ENCODE results near the gene SMO.

The SMO gene

GRCh38 chr7:129188372-129188891 is at the start of gene SMO:
Gene SMO (plus strand): TSS chr7:129188633. CDS start chr7:129189152, 519 bp downstream.
- no peak for DNase-seq

- no peak for DNase-seq
These were observed 44.7 kb upstream of the SMO start for GRCh38 chr7:129143724-129144094.

DNA sequence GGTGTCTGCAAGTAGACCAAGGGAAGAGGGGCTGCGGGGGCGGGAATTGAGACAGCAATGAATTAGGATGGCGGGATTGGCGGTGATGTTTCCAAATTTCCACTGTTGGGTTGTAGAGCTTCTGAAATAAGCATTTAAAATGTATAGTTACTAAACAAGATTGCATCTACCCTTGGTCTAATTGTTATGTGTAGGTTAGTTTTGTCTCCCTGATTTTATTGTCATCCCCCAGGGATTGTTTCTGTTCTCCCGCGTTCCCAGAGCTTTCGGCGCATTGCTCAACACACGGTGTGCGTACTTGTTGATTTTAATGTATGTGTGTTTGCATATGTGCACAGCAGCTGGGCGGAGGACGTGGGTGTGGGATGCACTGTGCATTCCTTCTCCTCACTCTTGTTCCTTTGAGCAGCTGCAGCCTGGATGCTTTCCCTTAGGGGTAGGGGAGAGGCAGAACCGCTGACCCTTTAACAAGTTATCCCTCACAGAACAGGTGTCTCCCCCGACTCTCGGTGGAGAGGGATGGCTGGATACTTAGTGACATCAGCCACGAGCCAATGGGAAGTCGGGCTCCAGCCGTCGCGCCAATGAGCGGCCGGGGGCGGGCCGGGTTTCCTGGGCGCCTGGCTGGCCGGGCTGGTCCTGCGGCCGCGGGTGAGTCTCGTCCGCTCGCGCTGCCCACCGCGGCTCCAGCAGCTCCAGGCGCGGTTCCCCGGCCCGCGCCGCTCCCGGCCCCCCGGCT is 44.2 kb upstream of the SMO start, which contains the start of gene TSPAN33:
TSPAN33 (plus strand) TSS at position 613 of the 739 bp plus-strand sequence. CDS start 274 bp downstream, outside the sequence.
- peak; percentile 86 for DNase-seq

DNA sequence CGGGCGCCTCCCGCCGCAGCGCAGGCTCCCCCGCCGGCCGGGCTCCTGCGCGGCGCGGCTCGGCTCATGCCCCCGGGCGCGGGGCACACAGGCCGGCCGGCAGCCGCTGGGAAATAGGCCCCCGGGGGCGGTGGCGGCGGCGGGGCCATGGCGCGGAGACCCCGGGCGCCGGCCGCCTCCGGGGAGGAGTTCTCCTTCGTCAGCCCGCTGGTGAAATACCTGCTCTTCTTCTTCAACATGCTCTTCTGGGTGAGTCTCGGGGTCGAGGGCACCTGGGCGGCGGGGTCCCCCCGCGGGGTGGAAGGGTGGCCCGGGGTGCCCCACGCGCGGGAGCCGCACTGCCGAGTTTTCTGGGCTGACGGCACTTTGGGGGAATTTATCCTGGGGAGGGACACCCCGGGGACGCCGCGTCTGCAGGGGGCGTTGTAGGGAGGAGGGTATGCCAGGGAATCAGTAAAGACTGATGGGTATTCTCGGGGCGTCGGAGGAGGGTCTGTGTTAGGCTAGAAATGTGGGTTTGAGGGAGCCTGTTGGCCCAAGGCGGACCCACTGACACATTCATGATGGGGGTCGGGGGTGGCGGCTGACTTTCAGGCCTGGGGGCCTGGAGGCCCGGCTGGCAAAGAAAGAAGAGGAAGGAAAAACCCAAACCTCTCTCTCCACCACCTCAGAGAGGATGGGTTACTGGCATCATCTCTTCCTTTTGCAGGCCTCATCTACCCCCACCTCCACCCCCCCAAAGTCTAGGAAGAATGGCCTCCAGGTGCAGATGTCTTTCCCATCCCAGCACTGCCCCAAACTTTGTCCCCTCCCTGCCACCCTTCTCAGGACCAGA is 43.4 kb upstream of the SMO start:
- DNase-seq, result no peak

- no peak for DNase-seq
These were observed 42.0 kb upstream of the SMO start for GRCh38 chr7:129146237-129146979.

DNA sequence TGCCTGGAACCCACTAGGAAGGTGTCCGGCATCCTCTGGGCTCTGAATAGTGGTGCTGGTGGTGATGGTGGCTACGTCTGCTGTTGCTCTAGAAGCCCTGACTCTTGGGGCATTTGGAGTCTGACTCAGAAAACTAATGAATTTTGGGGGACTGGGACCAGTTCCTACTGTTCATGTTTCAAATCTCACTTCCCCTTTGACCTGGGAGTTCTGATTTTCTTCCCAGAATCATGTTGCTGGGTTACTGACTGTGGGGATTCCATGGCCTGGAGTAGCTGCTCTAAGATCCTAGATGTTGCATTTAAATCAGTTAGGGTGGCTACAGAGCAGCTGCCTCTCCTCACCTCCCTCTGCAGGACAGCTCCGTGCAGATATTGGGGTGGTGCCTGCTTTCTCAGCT is 40.7 kb upstream of the SMO start:
- no peak for DNase-seq

DNA sequence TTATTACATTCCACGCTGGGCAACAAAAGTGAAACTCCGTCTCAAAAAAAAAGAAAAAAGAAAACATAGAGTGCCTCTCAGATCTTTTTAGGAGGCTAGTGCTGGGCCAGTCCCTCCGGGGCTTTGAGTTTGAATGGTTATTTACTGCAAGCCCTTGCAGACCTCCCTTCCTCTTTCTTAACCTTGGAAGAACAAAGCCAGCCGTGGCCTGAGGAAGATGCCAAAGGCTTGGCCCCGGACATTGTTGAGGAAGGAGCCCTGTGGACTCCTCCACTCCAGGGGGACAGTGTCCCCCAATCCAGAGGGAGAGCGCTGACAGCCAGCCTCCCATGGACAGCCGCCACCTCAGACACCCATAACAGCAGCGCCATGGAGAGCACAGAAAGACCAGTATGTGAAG is 38.9 kb upstream of the SMO start:
- DNase-seq, result no peak

DNA sequence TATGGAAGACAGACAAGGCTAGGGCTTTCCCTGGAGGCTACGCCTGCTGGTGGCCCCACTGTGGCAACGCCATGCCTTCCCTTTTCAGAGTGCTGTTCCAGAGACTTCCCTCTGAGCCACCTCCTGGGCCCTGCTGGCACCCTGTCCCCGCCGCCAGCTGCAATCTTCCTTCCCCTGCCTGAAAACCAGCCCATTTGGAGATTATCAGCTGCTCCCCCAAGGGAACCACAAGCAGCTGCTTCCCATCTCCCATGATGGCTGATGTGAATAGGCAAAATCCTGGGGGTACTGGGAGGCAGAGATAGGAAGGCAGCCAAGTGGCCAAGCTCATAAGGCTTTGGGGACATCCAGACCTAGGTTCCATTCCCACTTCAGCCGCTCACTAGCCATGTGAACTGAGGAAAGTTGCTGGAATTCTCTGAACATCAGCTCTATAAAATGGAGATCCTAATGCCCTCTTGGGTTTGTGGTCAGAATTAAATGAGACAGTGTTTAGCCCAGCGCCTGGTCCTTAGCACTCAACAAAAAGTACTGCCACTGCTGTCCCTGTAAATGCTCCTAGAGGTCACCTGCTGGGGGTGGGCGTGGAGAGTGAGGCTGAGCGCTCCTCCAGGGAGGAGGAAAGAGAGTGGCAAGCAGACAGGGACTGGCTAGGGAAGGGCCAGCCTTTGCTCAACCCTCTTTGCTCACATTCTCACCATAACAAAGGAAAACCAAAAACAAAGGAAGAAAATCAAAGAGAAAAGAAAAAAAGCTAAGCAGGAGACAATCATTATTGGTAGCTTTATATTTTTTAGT is 38.0 kb upstream of the SMO start:
- no peak for DNase-seq

DNA sequence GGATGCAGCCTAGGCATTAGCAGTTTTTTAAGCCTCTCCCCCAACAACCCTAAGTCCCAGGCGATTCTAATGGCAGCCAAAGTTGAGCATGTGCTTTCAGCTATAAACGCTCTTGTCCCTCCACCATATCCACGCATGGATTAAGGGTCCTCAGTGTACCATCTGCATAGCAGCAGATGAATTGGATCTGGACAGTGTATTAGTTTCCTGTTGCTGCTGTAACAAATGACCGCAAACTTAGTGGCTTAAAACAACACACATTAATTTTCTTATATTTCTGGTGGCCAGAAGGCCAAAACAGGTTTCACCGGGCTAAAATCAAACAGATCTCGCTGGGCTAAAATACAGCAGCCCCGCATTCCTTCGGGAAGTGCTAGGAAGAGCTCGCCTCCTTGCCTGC is 30.8 kb upstream of the SMO start:
- DNase-seq, result no peak

- no peak for DNase-seq
These were observed 28.9 kb upstream of the SMO start for GRCh38 chr7:129159539-129159938.

DNA sequence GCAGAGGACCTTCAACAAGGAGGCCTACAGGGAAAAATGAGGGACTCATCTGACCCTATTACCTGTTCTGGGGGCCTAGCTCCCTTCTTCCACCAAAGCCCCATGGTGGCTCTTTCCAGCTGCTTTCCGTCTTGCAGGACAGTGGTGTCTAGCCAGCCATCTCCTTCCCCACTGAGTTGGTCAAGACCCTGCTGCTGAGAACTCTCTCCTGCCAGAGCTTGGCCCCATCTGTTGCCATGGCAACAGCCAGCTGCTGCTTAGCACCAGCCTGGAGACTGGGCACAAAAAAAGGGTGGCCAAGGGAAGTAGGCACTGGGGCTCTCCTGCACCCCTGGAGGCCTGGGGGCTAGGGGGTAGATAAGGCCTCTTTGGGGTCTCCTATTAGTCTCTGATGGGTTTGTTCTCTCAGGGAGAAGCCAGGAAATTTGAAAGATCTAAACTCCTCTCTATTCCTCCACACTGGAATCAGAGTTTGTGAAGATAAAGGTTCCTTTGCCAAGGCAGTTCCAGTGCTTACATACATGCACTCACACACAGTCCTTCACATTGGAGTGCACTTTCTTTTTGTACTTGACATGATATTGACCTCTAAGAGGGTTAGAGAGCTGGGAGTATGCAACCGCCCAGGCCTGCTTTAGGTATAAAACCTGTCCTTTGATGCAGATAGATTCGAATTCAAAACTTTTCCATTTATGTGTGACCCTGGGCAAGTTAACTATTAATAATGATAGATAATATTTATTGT is 28.1 kb upstream of the SMO start:
- DNase-seq, result no peak

- no peak for DNase-seq
These were observed 26.8 kb upstream of the SMO start for GRCh38 chr7:129161524-129162225.

DNA sequence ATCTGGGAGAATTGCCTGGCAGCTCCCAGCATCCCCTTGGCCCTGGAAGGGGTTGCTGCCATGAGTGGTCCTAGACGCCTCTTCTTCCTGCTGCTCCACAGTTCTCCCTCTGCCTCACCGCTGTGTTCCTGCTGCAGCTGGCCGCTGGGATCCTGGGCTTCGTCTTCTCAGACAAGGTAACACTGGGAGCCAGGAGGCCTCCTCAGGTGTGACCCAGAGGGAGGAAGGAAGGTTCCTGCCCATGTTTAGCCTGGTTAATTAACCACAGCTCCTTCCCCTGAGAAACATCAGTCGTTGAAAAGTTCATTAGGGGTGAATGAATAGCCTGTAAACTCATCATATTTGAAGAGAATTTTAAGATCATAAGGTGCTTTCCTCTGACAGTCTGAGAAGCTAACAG is 25.7 kb upstream of the SMO start:
- no peak for DNase-seq

DNA sequence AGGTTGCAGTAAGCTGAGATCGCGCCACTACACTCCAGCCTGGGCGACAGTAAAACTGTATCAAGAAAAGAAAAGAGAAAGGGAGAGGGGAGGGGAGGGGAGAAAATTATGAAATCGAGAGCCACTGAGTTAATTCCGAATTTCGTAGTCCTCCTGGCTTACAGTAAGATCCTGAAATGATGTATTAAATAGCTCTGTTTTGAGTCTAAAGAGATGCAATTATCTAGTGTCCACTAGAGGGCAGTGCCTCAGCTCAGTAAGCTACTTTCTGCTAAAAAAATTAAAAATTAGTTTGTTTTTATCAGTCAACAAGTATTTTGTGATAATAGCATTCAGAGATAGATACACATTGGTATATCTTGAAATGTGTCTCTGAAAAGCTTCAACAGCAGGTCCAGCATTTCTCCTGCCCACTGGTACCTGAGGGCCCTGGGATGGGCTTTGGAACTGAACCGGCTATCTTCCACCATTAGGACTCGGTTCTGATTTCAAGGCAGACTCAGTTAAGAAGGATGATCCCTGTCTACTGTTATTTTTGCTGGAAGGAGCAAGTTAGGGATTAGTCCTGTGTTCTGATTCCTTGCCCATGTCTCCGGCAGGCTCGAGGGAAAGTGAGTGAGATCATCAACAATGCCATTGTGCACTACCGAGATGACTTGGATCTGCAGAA is 24.4 kb upstream of the SMO start:
- DNase-seq, result no peak

- no peak for DNase-seq
These were observed 21.7 kb upstream of the SMO start for GRCh38 chr7:129166745-129167144.

- DNase-seq, result no peak
These were observed 20.6 kb upstream of the SMO start for GRCh38 chr7:129167817-129168216.

GRCh38 chr7:129168231-129169021 is 20.0 kb upstream of the SMO start:
- no peak for DNase-seq

DNA sequence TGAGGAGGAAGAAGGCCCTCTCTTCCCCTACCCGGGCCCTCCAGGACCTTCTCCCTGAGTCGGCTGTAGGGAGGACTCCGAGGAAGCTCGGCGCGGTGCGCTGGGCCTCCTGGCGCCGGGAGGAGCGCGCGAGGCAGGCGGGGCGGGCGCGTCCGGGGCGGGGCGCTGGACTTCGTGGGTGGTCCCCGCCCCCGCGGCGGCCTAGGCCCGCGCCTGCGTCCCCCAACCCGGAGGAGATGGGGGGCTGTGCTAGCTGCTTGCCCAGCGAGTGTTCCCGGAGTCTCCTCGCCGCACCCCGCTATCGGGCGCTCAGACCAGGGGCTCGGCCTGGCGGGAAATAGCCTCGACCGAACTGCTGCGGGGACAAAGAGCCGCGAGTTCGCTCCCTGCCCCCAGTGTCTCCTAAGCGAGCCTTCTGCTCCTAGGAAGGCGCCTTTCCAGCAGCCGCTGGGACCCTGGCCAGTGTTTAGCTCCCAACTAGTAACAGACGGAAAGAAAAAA is 19.2 kb upstream of the SMO start:
- peak; percentile 77 for DNase-seq

All from activated CD8-positive, alpha-beta memory T cell treated with anti-CD3 and anti-CD28 coated beads, Interleukin-2, amount 50 U/mL, for 48 hours (primary cell).